Measurements from ENCODE around the gene YKT6.
"Not testable (repeated sequence)": the region's sequence is repeated elsewhere in the genome, so short reads cannot be mapped to it uniquely, and the experiment has no call there.

Gene YKT6

DNA sequence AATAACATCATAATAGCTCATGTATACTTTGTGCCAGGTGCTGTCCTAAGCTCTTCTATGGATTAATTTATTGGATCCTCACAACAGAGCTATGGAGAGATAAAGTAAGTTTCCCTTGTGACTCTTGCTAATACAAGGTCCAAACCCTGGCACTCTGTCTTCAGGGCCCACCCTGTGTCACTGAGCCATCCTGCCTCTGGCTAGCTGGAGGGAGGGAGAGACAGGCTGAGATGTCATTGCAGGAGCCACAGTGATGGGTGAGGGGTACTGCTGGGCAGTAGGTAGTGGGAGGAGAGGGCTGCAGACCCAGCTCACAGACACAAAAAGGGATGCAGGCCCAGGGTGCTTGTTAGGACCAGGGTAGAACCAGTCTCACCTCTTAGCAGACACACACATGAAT, 28.4 kb upstream of the YKT6 start:
- DNase-seq (ENCODE audit: low read depth in 2 of 2) = no peak

DNA sequence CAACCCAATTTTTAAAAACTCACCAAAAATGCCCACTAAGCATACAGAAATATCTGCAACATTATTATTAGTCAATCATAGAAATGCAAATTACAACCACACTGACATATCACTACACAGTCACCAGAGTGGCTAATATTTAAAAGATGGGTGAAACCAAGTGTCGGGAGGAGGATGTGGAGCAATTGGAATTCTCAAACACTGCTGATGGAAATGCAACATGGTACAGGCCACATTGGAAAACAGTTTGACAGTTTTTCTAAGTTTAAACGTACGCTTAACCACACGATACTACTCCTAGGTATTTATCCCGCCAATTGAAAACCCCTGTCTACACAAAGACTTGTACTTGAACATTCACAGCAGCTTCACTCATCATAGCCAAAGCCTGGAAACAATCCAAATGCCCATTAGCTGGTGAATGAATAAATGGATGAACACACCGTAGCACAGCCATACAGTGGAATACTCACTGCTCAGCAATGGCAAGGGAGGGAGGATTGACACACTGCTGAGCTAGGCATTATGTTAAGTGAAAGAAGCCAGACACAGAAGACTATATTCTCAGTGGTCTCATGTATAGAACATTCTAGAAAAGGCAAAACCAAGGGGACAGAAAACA, 27.9 kb upstream of the YKT6 start:
- no peak for DNase-seq (ENCODE audit: low read depth in 2 of 2)

DNA sequence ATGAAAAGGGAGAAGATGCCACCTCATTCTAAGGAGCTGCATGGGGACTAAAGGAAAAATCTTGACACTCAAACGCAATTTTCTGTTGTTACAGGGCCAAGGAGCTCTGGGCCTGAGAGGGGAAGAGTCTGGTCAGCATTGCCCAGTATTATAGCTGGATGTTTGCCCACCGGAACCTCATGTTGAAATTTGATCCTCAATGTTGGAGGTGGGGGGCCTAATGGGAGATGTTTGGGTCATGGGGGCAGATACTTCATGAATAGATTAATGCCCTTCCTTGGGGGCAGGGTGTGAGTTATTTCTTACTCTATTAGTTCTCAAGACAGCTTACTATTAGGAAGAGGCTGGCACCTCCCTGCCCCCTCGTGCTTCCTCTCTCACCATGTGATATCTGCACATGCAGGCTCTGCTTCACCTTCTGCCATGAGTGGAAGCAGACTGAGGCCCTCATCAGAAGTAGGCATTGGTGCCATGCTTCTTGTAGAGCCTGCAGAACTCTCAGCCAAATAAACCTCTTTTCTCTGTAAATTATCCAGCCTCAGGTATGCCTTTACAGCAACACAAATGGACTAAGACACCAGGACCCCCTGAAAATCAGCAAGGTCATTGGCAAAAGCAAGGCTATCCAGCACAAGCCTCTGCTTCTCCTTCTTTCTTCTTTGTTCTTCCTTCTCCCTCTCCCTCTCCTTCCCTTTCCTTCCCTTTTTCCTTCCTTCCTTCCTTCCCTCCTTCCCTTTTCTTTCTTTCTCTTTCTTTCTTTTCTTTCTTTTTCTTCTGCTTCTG, 26.7 kb upstream of the YKT6 start:
- no peak for DNase-seq (ENCODE audit: low read depth in 2 of 2)

DNA sequence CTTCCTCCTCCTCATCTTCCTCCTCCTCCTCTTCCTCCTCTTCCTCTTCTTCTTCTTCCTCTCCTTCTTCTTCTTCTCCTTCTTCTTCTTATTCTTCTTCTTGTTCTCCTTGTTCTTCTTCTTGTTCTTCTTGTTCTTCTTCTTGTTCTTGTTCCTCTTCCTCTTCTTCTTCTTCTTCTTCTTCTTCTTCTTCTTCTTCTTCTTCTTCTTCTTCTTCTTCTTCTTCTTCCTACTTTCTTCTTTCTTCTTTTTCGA, 26.2 kb upstream of the YKT6 start:
- DNase-seq (ENCODE audit: low read depth in 2 of 2) = not testable (repeated sequence)

DNA sequence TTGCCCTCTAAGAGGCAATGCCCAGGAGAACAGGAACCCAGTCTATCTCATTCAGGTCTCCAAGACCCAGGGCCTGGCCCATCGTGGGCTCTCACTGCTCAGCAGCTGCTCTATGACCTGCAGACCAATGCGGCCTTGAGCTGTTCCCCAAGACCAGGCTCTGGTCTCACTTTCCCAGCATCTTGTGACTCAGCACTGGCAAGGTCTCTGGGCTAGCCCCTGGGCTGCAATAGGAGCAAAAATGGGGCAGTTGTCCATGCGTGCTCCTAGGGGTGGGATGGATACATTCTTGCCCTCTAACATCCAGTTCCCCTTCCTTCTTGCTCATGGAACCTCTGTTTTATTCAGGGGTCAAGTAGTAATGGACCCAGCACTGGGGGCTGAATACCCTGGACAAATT, 25.0 kb upstream of the YKT6 start:
- no peak for DNase-seq (ENCODE audit: low read depth in 2 of 2)

DNA sequence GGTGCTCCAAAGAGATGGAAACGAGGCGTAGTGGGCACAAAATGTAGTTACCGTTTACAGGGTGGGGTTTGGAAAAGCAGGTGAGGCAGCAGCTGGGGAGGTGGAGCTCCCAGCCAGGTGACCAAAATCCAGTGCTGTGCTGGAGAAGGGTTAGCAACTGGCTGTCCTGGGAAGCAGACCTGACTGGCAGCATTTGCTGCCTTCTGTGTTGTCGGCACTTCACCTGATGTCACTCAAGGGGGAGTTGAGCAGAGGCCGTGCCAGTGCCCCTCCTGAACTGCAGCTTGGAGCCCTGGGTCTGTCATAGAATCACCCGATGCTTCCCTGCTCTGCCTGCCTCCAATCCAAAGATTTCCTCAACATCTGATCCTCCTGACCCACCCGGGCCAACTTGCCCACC, 24.3 kb upstream of the YKT6 start:
- no peak for DNase-seq (ENCODE audit: low read depth in 2 of 2)

DNA sequence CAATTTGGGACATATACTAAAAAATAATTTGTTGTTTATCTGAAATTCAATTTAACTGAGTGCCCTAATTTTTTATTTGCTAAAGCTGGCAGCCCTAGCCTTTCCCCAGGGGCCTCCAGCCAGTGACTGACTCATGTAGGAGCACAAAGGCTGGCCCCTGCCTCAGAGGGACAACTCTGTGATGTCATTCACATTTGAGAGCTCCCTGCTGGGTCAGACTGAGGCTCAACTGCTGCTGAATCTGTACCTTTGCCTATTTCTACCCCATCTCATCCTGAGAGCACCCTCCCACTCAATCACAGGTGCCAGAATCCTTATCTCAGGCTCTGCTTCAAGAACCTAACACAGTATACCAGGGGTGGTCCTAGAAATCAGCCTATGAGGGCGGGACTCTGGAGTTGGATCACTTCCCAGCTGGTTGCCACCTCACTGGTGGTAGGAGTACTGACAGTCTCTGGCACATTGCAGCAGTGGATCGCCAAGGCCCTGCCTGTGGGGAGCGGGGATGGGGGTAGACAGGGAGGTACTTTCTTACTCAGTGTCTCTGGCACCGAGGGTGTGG, 23.1 kb upstream of the YKT6 start:
- no peak for DNase-seq (ENCODE audit: low read depth in 2 of 2)

DNA sequence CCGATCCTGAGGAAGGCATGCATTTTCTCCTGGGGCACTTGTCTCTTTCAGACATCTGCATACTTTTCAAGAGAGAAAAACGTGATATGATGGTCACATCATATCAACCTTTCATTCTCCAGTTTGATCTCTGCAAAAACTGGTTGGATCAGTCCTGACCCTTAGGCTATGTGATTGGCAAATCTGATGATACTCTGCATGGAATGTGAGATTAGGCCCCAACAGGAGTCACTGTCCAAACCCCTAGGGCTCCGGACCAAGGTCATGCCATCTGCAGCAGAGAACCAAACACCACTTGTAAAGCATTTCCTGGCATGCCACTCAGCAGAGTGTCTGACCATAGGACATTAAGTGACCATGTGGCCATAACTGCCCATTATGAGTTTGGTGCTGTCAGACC, 20.1 kb upstream of the YKT6 start:
- DNase-seq (ENCODE audit: low read depth in 2 of 2) = no peak

DNA sequence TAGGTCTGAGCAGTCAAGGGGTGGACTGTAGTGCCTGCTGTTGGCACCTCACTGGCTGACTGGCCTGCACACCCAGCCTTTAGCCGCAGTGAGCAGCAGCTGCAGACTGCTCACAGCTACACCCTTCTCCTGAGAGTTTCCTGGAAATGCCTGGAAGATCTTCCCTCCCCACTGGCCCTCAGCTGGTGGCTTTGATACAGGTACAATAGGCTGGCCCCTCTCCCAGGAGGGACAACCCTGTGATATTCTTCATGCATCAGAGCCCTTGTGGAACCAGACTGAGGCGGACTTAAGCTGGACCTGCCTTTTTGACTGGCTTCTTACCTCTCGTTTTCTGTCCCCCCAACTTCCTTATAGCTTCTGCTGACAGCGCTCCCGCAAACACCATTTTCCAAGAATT, 18.0 kb upstream of the YKT6 start:
- no peak for DNase-seq (ENCODE audit: low read depth in 2 of 2)

DNA sequence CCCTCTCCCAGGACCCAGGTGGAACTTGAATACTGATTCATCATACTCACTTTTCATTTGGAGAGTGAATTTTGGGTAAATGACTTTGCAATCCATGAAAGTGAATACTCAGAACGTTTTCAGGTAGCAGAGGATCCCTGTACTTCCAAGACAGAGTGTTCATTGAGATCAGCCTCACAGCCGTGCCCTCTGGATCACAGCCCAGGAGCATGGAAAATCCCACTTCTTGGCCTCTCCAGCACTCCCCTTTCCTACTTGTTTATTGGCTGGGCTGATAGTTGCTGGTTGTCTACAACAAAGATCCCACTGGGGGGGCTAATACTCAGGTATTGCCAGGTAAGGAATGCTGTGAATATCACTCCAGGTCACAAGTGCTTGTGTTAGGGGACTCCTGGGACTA, 17.4 kb upstream of the YKT6 start:
- DNase-seq (ENCODE audit: low read depth in 2 of 2) = no peak

DNA sequence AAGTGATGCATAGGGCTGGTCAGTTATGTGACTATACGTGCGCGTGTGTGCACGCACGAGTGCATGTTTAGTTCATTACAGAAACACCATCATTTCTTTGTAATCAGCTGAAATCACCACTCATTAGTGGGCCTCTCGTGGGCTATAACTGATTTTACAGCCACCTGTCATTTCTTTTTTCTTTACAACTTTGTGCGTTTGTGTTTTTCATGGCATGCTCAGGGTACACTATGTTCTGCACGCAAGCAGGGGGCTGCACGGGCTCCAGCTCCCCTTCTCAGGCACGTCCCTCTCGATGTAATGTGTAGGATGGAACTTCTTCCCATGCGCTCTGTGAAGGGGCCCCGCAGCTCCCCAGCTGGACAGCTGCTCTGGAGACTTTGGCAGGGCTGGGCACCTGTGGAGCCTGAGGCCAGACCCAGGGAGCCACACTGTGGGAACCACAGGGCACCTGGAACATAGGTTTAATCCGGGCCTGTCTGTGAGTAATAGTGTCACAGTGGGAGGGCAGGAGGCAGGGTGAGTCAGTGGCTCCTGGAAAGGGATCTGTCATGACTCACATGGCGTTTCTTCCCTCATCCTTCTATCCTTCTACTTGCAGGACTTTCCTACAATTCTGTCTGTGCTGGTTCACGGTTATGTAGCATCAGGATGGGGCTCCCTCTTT, 16.4 kb upstream of the YKT6 start:
- DNase-seq (ENCODE audit: low read depth in 2 of 2) = no peak

DNA sequence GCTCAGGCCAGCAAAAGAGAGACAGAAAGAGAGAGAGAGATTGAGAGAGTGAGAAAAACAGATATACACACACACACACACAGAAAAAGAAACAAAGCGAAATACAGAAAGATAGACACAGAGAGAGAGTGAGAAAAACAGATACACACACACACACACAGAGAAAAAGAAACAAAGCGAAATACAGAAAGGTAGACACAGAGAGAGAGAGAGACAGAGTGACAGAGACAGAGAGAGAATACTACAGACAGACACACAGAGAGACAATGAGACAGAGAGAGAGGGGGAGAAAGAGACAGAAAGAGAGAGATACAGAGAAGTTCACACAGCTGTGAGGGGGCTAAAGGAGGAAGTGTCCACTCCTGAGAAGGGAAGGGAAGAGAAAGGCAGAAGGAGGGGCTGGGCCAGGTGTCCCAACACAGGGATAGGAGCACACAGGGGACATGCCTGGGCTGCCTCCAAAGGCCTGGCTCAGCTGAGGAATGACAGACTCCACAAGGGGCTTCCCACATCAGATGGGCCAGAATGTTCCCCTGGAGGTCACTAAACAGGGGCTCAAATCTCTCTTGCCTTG, 15.8 kb upstream of the YKT6 start:
- DNase-seq (ENCODE audit: low read depth in 2 of 2) = no peak

DNA sequence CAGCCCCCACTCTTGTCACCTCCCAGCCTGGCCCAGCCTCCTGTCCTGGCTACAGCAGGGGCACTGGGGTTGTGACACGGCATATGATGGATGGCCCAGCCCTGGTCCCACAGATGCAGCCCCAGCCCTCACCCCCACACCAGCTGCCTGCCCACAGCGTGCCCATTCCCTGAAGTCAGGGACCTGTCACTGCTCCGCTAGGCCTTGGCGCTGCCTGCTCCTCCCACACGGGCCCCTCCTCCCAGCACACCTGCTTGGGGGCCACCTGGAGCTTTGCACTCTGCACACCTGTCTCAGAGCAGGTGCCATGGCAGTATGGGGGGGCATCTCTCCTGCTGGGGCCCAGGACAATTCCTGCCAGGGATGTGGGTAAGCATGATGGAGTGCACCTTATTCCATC, 15.0 kb upstream of the YKT6 start:
- no peak for DNase-seq (ENCODE audit: low read depth in 2 of 2)

DNA sequence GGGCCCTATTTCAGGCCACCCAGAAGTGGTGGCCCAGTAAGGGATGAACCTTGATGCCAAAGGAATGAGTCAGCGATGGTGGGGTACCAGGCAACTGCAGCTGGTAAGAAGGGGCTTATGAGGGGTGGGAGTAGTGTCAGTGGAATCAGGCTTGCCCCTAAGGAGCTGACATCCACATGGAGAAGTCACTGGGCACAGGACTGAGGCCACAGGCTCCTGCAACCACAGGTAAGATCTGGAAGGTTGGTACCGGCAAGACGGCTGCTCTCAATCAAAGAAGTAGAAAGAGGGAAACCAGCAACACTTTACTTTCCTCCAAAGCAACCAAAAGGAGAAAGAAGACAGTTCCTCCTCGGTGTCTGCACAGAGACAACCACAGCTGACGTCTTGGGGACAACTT, 14.0 kb upstream of the YKT6 start:
- DNase-seq (ENCODE audit: low read depth in 2 of 2) = no peak

DNA sequence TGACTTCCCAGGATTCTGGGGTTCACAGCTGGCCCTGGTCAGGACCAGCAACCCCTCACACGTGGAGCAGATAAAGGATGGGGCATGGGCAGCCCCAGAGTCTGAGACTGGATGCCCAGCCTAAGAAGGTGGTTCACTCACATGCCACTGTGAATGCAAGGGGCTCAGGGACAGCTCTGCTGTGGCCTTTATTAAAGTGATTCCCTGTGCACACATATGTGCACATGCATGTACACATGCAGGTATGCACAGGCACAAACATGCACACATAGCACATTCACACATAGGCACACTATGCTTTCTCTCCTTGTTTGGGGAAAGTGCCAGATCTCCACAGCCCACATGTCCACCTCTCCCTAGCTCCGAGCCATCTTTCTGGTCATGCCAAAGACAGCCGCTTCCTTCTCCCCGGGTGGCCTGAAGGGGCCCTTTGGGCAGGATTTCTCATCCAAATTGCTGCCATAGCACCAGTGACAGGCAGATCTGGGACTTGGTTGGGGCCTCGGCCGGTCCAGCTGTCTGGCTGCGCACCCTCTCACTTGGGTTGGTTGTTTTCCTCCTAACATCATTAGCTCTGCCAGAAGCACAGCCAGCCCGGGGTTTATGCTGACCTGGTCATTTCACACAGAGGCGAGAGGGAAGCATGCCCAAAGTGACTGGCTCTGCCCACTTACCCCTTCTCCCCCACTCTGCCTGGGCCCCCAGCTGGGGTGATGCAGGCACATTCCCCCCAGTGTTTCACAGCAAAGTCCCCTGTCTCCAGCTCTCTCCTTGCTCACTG, 13.0 kb upstream of the YKT6 start:
- no peak for DNase-seq (ENCODE audit: low read depth in 2 of 2)

DNA sequence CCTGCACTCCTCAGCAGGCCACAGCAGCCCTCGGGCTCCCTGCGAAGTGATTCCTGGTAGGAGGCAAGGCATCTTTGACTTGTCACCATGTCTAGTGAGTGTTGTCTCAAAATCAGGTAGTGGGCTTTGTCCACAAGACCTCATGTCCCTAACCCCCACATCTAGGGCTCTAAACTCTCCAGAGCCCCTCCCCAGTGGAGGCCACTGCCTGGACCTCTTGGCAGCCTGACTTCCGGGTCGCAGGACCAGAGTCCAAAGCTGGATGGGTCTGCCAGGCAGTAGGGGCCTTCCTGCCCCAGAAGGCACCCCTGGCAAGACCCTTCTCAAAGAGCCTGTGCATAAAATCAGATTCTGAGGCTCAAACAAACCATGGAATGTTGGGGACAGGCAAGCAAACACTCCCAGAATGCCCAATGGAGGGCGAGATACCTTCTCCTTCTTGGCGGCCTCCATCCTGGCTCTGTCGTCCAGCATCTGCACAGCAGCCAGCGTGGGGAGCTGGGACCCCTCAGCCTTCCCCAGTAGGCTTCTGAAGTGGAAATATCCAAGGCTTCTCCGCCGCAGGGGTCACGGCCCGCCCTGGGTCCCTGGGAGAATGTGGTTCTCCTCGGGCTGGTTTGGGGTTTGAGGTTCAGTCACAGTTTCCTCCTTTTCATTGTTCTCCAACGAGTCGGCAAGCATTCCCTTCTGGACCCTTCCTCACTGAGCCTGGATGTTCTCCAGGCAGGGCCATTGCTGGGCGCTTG, 12.1 kb upstream of the YKT6 start:
- no peak for DNase-seq (ENCODE audit: low read depth in 2 of 2)

DNA sequence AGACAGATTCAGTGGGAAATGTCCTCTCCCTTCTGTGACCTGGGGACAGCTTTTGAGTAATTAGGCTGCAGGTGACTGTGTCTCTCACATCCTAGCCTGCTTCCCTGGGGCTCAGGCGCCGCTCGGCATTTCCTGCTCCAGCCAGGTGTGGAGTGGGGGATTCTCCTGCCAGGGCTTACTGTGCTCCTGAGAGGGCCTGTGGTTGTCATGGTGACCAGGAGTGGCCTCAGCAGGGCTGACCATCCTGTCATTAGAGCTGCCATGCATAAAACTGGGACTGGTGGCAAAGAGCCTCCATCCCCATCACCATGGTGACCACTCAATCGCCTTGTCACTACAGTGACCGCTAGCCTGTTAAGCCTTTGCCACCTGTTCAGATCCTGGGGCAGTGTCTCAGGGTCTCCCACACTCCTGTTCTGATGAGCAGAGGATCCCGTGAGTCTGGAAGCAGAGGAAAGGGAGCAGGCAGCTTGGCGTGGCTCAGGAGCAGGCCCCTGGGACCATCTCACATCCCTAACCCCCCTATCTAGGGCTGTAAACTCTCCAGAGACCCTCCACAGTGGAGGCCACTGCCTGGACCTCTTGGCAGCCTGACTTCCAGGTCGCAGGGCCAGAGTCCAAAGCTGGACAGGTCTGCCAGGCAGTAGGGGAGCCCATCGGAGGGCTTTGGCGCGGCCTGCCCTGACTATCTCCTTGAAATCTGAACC, 11.3 kb upstream of the YKT6 start, which contains the start of gene GCK:
GCK (minus strand) TSS at position 154 of the 707 bp plus-strand sequence. CDS start 486 bp downstream, outside the sequence.
- DNase-seq (ENCODE audit: low read depth in 2 of 2) = no peak

DNA sequence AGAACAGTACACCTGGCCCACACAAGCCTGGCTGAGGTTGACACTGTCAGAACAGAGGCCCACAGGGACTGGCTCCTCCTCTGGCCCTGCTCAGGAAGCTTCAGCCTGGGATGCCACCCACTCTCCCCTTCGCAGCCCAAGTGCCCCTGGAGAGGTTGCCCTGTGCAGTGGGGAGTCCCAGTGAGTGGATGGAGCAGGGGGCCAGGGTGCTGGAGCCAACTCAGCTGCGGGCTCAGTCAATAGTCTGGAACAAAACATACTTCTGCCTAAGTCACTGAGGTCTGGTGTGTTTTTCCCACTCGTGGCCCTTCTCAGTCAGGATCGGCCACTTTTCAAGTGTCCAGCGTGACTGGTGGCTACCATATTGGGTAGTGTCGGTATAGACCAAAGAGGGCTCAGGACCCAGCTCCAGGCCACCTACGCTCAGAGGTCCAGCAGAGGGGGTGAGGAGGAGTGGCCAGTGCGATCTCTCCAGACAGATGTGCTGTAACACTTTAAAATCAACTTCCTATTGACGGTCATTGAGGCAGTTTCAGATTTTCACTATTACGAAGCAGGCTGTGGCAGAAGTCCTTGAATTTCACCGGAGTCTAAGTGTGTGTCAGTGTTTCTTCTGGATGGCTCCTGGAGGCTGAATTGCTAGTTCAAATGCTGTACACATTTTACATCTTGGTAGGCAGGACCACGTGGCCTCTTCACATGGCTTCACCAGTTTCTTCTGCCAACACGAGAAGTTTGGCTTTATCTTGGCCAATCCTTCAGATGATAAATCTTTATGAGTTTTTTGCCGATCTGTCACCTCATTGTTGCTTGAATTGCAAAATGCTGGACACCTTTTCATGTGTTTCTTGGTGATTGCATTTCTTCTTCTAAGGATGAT, 10.5 kb upstream of the YKT6 start:
- DNase-seq (ENCODE audit: low read depth in 2 of 2) = no peak

DNA sequence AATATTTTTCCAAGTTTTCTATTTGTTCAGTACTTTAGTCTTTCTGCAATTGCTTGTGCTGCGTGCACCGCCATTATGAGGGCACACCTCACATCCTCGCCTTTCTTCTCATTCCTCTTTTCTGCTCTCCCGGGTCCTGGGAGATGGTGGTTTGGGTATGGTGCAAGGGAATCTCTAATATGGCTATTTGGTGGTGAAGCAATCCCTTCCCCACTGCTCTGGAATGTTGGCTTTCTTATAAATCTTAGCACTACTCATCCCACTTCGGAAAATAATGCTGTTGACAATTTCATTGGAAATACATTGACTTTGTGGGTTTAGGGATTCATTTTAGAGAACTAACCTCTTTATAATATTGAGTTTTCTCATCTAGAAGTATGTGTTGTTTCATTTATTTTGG, 9.6 kb upstream of the YKT6 start:
- DNase-seq (ENCODE audit: low read depth in 2 of 2) = no peak
